SK-N-SH (cell line): ENCODE results near the gene SLC12A6. TPM values are rescaled to one million over a fixed set of nuclear protein-coding genes. Genes with fewer than 3 reads are reported as not detected.

Source experiments
- CTCF ChIA-PET: fragments of 300-600, 350-600 bp; formaldehyde crosslinking; extraction: SDS; loops from one replicate; lab custom pipeline; 2021; lab: Yijun Ruan, JAX
- POLR2A ChIA-PET: fragments of 350-600 bp; sonication (Branson Sonifier 250); formaldehyde crosslinking; extraction: SDS; loops from one replicate; lab custom pipeline; 2020; ENCODE audit warnings: antibody characterized with exemption, inconsistent platforms; lab: Yijun Ruan, JAX
- DNase-seq: peaks from one replicate; pipeline ENCODE4 v3.0.0; 2012
- H2AFZ ChIP-seq: fragments of 200-600 bp; sonication (generic); 2 replicates; pipeline ENCODE4 v1.8.1; 2016; ENCODE audit warnings: antibody characterized with exemption, mild to moderate bottlenecking, low read depth
- H3F3A ChIP-seq: fragments of 200-600 bp; sonication (generic); replicated peaks from 2 replicates; pipeline ENCODE3; 2016; ENCODE audit warnings: antibody characterized with exemption, mild to moderate bottlenecking; ENCODE audit not compliant: insufficient read depth
- H3K27ac ChIP-seq, 2 experiments: fragments of 200-500 bp in 1 of 2; fragments of 200-600 bp in 1 of 2; sonication (Bioruptor generic) in 1 of 2; sonication (generic), shearing (Covaris generic) in 1 of 2; 2 replicates each; pipeline versions ENCODE4 v1.5.1 to v1.6.1; 2014 to 2016; ENCODE audit warnings: low read depth in 2 of 2, inconsistent platforms in 1 of 2, low read length in 1 of 2, mild to moderate bottlenecking in 1 of 2, mixed read lengths in 1 of 2
- H3K27me3 ChIP-seq: fragments of 200-600 bp; sonication (generic), shearing (Covaris generic); 2 replicates; pipeline ENCODE4 v1.6.1; 2016; ENCODE audit warnings: mixed run types; ENCODE audit not compliant: insufficient read depth
- H3K36me3 ChIP-seq, 2 experiments: fragments of 200-500 bp in 1 of 2; fragments of 200-600 bp in 1 of 2; sonication (Bioruptor generic) in 1 of 2; sonication (generic) in 1 of 2; replicated peaks in 1 of 2; 2 replicates each; pipeline versions ENCODE3 to v1.5.1; 2014 to 2016; ENCODE audit warnings: low read length in 1 of 2, mild to moderate bottlenecking in 1 of 2; ENCODE audit not compliant: insufficient read depth in 2 of 2, control insufficient read depth in 1 of 2
- H3K4me1 ChIP-seq, 2 experiments: fragments of 200-500 bp in 1 of 2; fragments of 200-600 bp in 1 of 2; sonication (Bioruptor generic) in 1 of 2; sonication (generic), shearing (Covaris generic) in 1 of 2; 2 replicates each; pipeline versions ENCODE4 v1.5.1 to v1.6.1; 2014 to 2016; ENCODE audit warnings: low read depth in 1 of 2, low read length in 1 of 2, mixed run types in 1 of 2; ENCODE audit not compliant: insufficient read depth in 2 of 2, control insufficient read depth in 1 of 2
- H3K4me2 ChIP-seq: fragments of 200-600 bp; sonication (generic), shearing (Covaris generic); 2 replicates; pipeline ENCODE4 v1.6.1; 2017; ENCODE audit warnings: mixed run types
- H3K4me3 ChIP-seq, 2 experiments: fragments of 200-500 bp in 1 of 2; fragments of 200-600 bp in 1 of 2; sonication (Bioruptor generic) in 1 of 2; sonication (generic), shearing (Covaris generic) in 1 of 2; 2 replicates each; pipeline versions ENCODE4 v1.5.1 to v1.8.1; 2014 to 2016; ENCODE audit warnings: low read depth in 2 of 2, inconsistent platforms in 1 of 2, low read length in 1 of 2, mild to moderate bottlenecking in 1 of 2, mixed read lengths in 1 of 2, moderate library complexity in 1 of 2
- H3K79me2 ChIP-seq: fragments of 200-600 bp; sonication (generic); 2 replicates; pipeline ENCODE4 v1.8.1; 2017; ENCODE audit warnings: mild to moderate bottlenecking; ENCODE audit not compliant: insufficient read depth
- H3K9ac ChIP-seq: fragments of 200-600 bp; sonication (generic); 2 replicates; pipeline ENCODE4 v1.6.1; 2017; ENCODE audit warnings: mixed run types
- H3K9me2 ChIP-seq: fragments of 200-600 bp; sonication (generic); 2 replicates; pipeline ENCODE4 v1.6.1; 2017; ENCODE audit warnings: mixed run types
- H3K9me3 ChIP-seq: fragments of 200-600 bp; sonication (generic); 2 replicates; pipeline ENCODE4 v1.6.1; 2017; ENCODE audit warnings: mixed run types, mild to moderate bottlenecking, moderate library complexity
- H4K20me1 ChIP-seq: fragments of 200-600 bp; sonication (generic); 2 replicates; pipeline ENCODE4 v1.6.1; 2017; ENCODE audit warnings: mild to moderate bottlenecking, mixed run types; ENCODE audit not compliant: insufficient read depth
- CTCF ChIP-seq: fragments of 200-600 bp; sonication (generic); IDR thresholded peaks from 2 replicates; pipeline ENCODE4 v1.6.1; 2017; ENCODE audit warnings: antibody characterized with exemption, mild to moderate bottlenecking, moderate library complexity
- ELF1 ChIP-seq: IDR thresholded peaks from 2 replicates; pipeline ENCODE4 v1.4.0; 2012
- EP300 ChIP-seq, 2 experiments: IDR thresholded peaks; 2 replicates each; pipeline versions ENCODE4 v1.4.0 to v1.6.1; 2012; ENCODE audit warnings: borderline replicate concordance in 1 of 2, low read depth in 1 of 2, low read length in 1 of 2
- EZH2phosphoT487 ChIP-seq: fragments of 200-600 bp; sonication (generic); IDR thresholded peaks from 2 replicates; pipeline ENCODE4 v1.6.1; 2017; ENCODE audit warnings: low read depth, mixed run types, mild to moderate bottlenecking, antibody characterized with exemption, moderate library complexity, borderline replicate concordance
- FOXJ3 ChIP-seq: sonication (generic); formaldehyde crosslinking; IDR thresholded peaks from 2 replicates; pipeline ENCODE4 v1.5.1; 2020; ENCODE audit warnings: mild to moderate bottlenecking, missing genetic modification reagents
- FOXM1 ChIP-seq: IDR thresholded peaks from 2 replicates; pipeline ENCODE4 v1.4.0; 2012; ENCODE audit warnings: low read depth, mild to moderate bottlenecking
- GABPA ChIP-seq: IDR thresholded peaks from 2 replicates; pipeline ENCODE4 v1.4.0; 2012; ENCODE audit warnings: low read depth, mild to moderate bottlenecking
- JUND ChIP-seq: IDR thresholded peaks from 2 replicates; pipeline ENCODE4 v1.4.0; 2012
- MAX ChIP-seq: IDR thresholded peaks from 2 replicates; pipeline ENCODE4 v1.4.0; 2012; ENCODE audit warnings: low read depth
- MXI1 ChIP-seq: IDR thresholded peaks from 2 replicates; pipeline ENCODE4 v1.6.1; 2012; ENCODE audit warnings: mild to moderate bottlenecking, low read depth, low read length, improper control_type of control experiment
- POLR2AphosphoS5 ChIP-seq: IDR thresholded peaks from 2 replicates; pipeline ENCODE4 v1.6.1; 2012; ENCODE audit warnings: low read depth, low read length
- RCOR1 ChIP-seq: fragments of 150-350 bp; IDR thresholded peaks from 2 replicates; pipeline ENCODE4 v1.6.1; 2017; ENCODE audit warnings: antibody characterized with exemption, low read length
- SIN3A ChIP-seq: IDR thresholded peaks from 2 replicates; pipeline ENCODE4 v1.6.1; 2012; ENCODE audit warnings: low read depth, mild to moderate bottlenecking, low read length, moderate library complexity, borderline replicate concordance
- TCF12 ChIP-seq: IDR thresholded peaks from 2 replicates; pipeline ENCODE4 v1.4.0; 2012
- USF1 ChIP-seq: IDR thresholded peaks from 2 replicates; pipeline ENCODE4 v1.4.0; 2012; ENCODE audit warnings: low read depth, borderline replicate concordance
- USF2 ChIP-seq: fragments of 150-350 bp; IDR thresholded peaks from 2 replicates; pipeline ENCODE4 v1.6.1; 2017; ENCODE audit warnings: antibody characterized with exemption, low read length, low read depth, borderline replicate concordance
- ZBTB33 ChIP-seq: IDR thresholded peaks from 2 replicates; pipeline ENCODE4 v1.4.0; 2012; ENCODE audit warnings: low read depth, borderline replicate concordance
- WGBS: methylation state at CpG from one replicate; pipeline ENCODE4 v1.1.6; 2017; ENCODE audit warnings: low lambda C conversion rate; 5-methylcytosine and 5-hydroxymethylcytosine counted together
- polyA plus RNA-seq, 3 experiments: library from polyadenylated mRNA; depleted of rRNA; stranded (reverse); fragments of >200 nt; gene quantifications; 2 replicates each; pipeline ENCODE4 v1.2.3, GENCODE V29; 2012

Gene SLC12A6
- polyA plus RNA-seq, 1 of the 3 experiments (the other 2 are of a cell fraction): 7.7 TPM

GRCh38 chr15:34347951-34348638, 10.5 kb upstream of the SLC12A6 start:
- no peak for TF ChIP-seq FOXJ3 (CRISPR knock-in tag)
- no peak for TF ChIP-seq EZH2phosphoT487
- TF ChIP-seq, all 33 proteins: peak for 0
- Histone ChIP-seq H4K20me1 (no peaks in the 10 kb centered on the region), H3F3A (peaks cover 7% of the 10 kb centered on the region), H2AFZ (no peak overlapping the region), H3K9me2 (no peaks in the 10 kb centered on the region), H3K36me3 (no peaks in the 10 kb centered on the region), H3K9ac (no peak overlapping the region), H3K4me3 (no peak overlapping the region), H3K27me3 (no peaks in the 10 kb centered on the region), H3K79me2 (peaks cover under 1% of the 10 kb centered on the region; the same call in 1 of the 2 replicates), H3K9me3 (no peaks in the 10 kb centered on the region), H3K27ac (no peak overlapping the region), H3K4me1 (no peaks in the 10 kb centered on the region), H3K4me2 (no peak overlapping the region)
- 72% methylated on average over 11 of the region's 13 CpGs for WGBS
- no peak for DNase-seq
- ChIA-PET CTCF (no interaction called here), POLR2A (no interaction called here)

- no peaks in the 10 kb centered on the region for H3K9me2 ChIP-seq
- POLR2A ChIA-PET: interaction anchor here (0.9 to 1.6 kb wide), 2 partner anchors 24 to 111 kb away, joined by 3 to 16 read pairs; partner anchors contain the start of gene LPCAT4
- WGBS: 6% methylated on average over 38 of the region's 38 CpGs
- peaks cover 4 to 5% of the 10 kb centered on the region in 2 experiments; a peak in 3 of 4 replicates for H3K4me1 ChIP-seq
- H2AFZ ChIP-seq: peak within 1 kb of the TSS; percentile 96
- peak within 1 kb of the TSS; percentile 59 to 99 for H3K4me3 ChIP-seq
- peak within 1 kb of the TSS; percentile 82 for H3K4me2 ChIP-seq
- no peaks in the 10 kb centered on the region for H3K27me3 ChIP-seq
- no peaks in the 10 kb centered on the region for H3K9me3 ChIP-seq
- peaks cover 22 to 36% of the 10 kb centered on the region in 2 experiments for H3K36me3 ChIP-seq
- H3K9ac ChIP-seq: peak within 1 kb of the TSS; percentile 93
- peak within 1 kb of the TSS; percentile 86 to 93 for H3K27ac ChIP-seq
- peak; percentile 79 for DNase-seq
- H3F3A ChIP-seq: peaks cover 34% of the 10 kb centered on the region
- peaks cover 46% of the 10 kb centered on the region for H3K79me2 ChIP-seq
- H4K20me1 ChIP-seq: no peaks in the 10 kb centered on the region
- CTCF ChIA-PET: interaction anchor here (0.6 to 2.7 kb wide), 16 partner anchors 10 to 244 kb away, joined by 3 to 18 read pairs (median 5); partner anchors contain the start of genes GOLGA8B and LPCAT4
- TF ChIP-seq POLR2AphosphoS5 (peak; percentile 96), USF2 (peak; percentile 80), GABPA (peak; percentile 93), USF1 (peak; percentile 96), ELF1 (peak; percentile 87), CTCF (peak; percentile 94), FOXM1 (no peak), MAX (peak; percentile 98), EP300 (IDR thresholded peaks at IDR 0.05; ENCODE audit: borderline replicate concordance in 1 of 2, low read depth in 1 of 2, low read length in 1 of 2) (peak; percentile 27 to 31; a peak in 2 of 4 replicates), JUND (no peak), RCOR1 (peak; percentile 89), TCF12 (no peak), MXI1 (peak; percentile 94), SIN3A (peak; percentile 87; the same call in 1 of the 2 replicates), ZBTB33 (no peak)
These were observed 5.4 kb upstream of the SLC12A6 start, which contains the start of the genes NOP10 and NUTM1 for GRCh38 chr15:34342737-34343575. Gene NOP10 (minus strand): TSS chr15:34343136. CDS start chr15:34343073, 63 bp downstream. Gene NUTM1 (plus strand): TSS chr15:34343315. CDS start chr15:34343697, 382 bp downstream.
